Neural cell (in vitro differentiated cells): ENCODE data around the gene GPSM3.

Source experiments
- EP300 ChIP-seq: fragments of 450-650 bp; conservative IDR thresholded peaks from 2 replicates; pipeline ENCODE4 v1.6.1; 2014; ENCODE audit warnings: antibody characterized with exemption, mild to moderate bottlenecking, moderate library complexity; ENCODE audit not compliant: poor library complexity, severe bottlenecking
- EZH2 ChIP-seq: fragments of 200-600, 300-800 bp; shearing (Covaris generic), sonication (generic); IDR thresholded peaks from 2 replicates; pipeline ENCODE4 v1.6.1; 2014; ENCODE audit warnings: antibody characterized with exemption, low read length, borderline replicate concordance, mild to moderate bottlenecking; ENCODE audit not compliant: insufficient read depth, poor library complexity, severe bottlenecking
- POLR2AphosphoS5 ChIP-seq: IDR thresholded peaks from 2 replicates; pipeline ENCODE4 v1.6.1; 2012
- RAD21 ChIP-seq: fragments of 450-650 bp; conservative IDR thresholded peaks from 2 replicates; pipeline ENCODE4 v1.6.1; 2014; ENCODE audit warnings: antibody characterized with exemption, mild to moderate bottlenecking, moderate library complexity
- SMC3 ChIP-seq: fragments of 450-650 bp; conservative IDR thresholded peaks from 2 replicates; pipeline ENCODE4 v1.6.1; 2014; ENCODE audit warnings: antibody characterized with exemption, mild to moderate bottlenecking, moderate library complexity; ENCODE audit not compliant: poor library complexity
- TAF1 ChIP-seq: IDR thresholded peaks from 2 replicates; pipeline ENCODE4 v1.6.1; 2012; ENCODE audit warnings: low read depth
- TF ChIP-seq, protein P1 (sequence below): fragments of 450-650 bp; IDR thresholded peaks from 2 replicates; pipeline ENCODE4 v1.5.1; 2014; ENCODE audit warnings: antibody characterized with exemption, mild to moderate bottlenecking, moderate library complexity; ENCODE audit not compliant: poor library complexity, severe bottlenecking
- TF ChIP-seq, protein P2 (sequence below): IDR thresholded peaks from 2 replicates; pipeline ENCODE4 v1.6.1; 2012; ENCODE audit warnings: borderline replicate concordance

DNA sequence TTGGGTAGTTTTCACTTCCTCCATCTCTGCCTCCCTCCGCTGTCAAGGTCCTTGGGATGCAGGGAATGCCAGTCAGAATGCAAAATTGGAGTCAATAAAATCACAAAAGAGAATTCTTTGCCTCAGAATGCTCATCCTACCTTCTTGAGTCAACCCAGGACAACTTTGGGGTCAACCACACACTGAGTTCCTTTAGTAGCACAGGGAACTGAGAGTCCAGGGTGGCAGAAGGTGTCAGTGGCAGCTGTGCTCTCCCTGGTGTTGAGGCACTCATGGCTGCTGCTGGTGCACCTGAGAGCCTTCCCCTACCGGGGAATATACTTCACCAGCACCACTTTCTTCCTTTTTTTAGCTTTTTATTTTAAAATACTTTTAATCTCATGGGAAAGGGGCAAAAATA lies 32.3 kb upstream of the GPSM3 start:
- no peak for TF ChIP-seq TAF1
- TF ChIP-seq EZH2 = no peak
- TF ChIP-seq, protein P1, sequence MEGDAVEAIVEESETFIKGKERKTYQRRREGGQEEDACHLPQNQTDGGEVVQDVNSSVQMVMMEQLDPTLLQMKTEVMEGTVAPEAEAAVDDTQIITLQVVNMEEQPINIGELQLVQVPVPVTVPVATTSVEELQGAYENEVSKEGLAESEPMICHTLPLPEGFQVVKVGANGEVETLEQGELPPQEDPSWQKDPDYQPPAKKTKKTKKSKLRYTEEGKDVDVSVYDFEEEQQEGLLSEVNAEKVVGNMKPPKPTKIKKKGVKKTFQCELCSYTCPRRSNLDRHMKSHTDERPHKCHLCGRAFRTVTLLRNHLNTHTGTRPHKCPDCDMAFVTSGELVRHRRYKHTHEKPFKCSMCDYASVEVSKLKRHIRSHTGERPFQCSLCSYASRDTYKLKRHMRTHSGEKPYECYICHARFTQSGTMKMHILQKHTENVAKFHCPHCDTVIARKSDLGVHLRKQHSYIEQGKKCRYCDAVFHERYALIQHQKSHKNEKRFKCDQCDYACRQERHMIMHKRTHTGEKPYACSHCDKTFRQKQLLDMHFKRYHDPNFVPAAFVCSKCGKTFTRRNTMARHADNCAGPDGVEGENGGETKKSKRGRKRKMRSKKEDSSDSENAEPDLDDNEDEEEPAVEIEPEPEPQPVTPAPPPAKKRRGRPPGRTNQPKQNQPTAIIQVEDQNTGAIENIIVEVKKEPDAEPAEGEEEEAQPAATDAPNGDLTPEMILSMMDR = no peak
- TF ChIP-seq POLR2AphosphoS5 = no peak
- no peak for TF ChIP-seq RAD21
- TF ChIP-seq, protein P2, sequence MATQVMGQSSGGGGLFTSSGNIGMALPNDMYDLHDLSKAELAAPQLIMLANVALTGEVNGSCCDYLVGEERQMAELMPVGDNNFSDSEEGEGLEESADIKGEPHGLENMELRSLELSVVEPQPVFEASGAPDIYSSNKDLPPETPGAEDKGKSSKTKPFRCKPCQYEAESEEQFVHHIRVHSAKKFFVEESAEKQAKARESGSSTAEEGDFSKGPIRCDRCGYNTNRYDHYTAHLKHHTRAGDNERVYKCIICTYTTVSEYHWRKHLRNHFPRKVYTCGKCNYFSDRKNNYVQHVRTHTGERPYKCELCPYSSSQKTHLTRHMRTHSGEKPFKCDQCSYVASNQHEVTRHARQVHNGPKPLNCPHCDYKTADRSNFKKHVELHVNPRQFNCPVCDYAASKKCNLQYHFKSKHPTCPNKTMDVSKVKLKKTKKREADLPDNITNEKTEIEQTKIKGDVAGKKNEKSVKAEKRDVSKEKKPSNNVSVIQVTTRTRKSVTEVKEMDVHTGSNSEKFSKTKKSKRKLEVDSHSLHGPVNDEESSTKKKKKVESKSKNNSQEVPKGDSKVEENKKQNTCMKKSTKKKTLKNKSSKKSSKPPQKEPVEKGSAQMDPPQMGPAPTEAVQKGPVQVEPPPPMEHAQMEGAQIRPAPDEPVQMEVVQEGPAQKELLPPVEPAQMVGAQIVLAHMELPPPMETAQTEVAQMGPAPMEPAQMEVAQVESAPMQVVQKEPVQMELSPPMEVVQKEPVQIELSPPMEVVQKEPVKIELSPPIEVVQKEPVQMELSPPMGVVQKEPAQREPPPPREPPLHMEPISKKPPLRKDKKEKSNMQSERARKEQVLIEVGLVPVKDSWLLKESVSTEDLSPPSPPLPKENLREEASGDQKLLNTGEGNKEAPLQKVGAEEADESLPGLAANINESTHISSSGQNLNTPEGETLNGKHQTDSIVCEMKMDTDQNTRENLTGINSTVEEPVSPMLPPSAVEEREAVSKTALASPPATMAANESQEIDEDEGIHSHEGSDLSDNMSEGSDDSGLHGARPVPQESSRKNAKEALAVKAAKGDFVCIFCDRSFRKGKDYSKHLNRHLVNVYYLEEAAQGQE = no peak
- no peak for TF ChIP-seq SMC3
- TF ChIP-seq EP300 = no peak
